ENCODE results near the gene KRTAP10-12.

- TF ChIP-seq CTCF (IDR thresholded peaks at IDR 0.05; ENCODE audit: low read depth, low read length, missing input control) (no peak), EGR1 (IDR thresholded peaks at IDR 0.05; ENCODE audit: low read depth in 2 of 2) (no peak), ATF3 (IDR thresholded peaks at IDR 0.05) (no peak), YY1 (IDR thresholded peaks at IDR 0.05) (no peak), FOXA2 (IDR thresholded peaks at IDR 0.05) (no peak), ZBTB33 (IDR thresholded peaks at IDR 0.05) (no peak), JUND (IDR thresholded peaks at IDR 0.05) (no peak), MAX (IDR thresholded peaks at IDR 0.05) (no peak), TAF1 (conservative IDR thresholded peaks at IDR 0.05) (no peak), REST (IDR thresholded peaks at IDR 0.05) (no peak), FOXA1 (IDR thresholded peaks at IDR 0.05) (no peak), RXRA (IDR thresholded peaks at IDR 0.05) (no peak), RAD21 (IDR thresholded peaks at IDR 0.05) (no peak), SP1 (IDR thresholded peaks at IDR 0.05) (no peak)
Measured at GRCh38 chr21:44656868-44657267, 40.1 kb upstream of the KRTAP10-12 start.
